Panc1 (cell line): ENCODE measurements around the gene ZNF407. TPM values are rescaled to one million over a fixed set of nuclear protein-coding genes. Genes with fewer than 3 reads are reported as not detected.

ENCODE experiments used
- ATAC-seq: fragments of 200-7000 bp; cut with Tn5 transposase; 2 replicates; pipeline ENCODE4 v1.9.1; 2020; ENCODE audit warnings: mild to moderate bottlenecking, moderate library complexity
- BruUV-seq: library from RNA; stranded (reverse); fragments of 400-500 nt; replicated peaks from 2 replicates; lab custom pipeline; 2021; lab: Mats Ljungman, UMichigan
- CTCF ChIA-PET: fragments of 300-600 bp; sonication (Branson Sonifier 250); formaldehyde crosslinking; loops from one replicate; lab custom pipeline; 2022; ENCODE audit warnings: antibody characterized with exemption; lab: Charles Lee
- POLR2A ChIA-PET: fragments of 300-600 bp; sonication (Branson Sonifier 250); formaldehyde crosslinking; loops from one replicate; lab custom pipeline; 2022; ENCODE audit warnings: antibody characterized with exemption; lab: Charles Lee
- DNase-seq: peaks from one replicate; pipeline ENCODE4 v3.0.0-alpha.2; 2010; ENCODE audit warnings: low read depth, low spot score
- H3K27ac ChIP-seq: 2 replicates; pipeline ENCODE4 v1.5.1; 2011; ENCODE audit warnings: mild to moderate bottlenecking, low read length, inconsistent platforms
- H3K27me3 ChIP-seq: fragments of 200-500 bp; sonication (Bioruptor generic); 2 replicates; pipeline ENCODE4 v1.6.0; 2014; ENCODE audit warnings: low read length, inconsistent platforms; ENCODE audit not compliant: control insufficient read depth, insufficient read depth
- H3K36me3 ChIP-seq: fragments of 200-500 bp; sonication (Bioruptor generic); 2 replicates; pipeline ENCODE4 v1.5.1; 2014; ENCODE audit warnings: inconsistent platforms, mild to moderate bottlenecking, low read length, moderate library complexity; ENCODE audit not compliant: control insufficient read depth, insufficient read depth
- H3K4me1 ChIP-seq: 2 replicates; pipeline ENCODE4 v1.5.1; 2011; ENCODE audit warnings: inconsistent platforms, mild to moderate bottlenecking, low read length, moderate library complexity; ENCODE audit not compliant: control insufficient read depth, insufficient read depth
- H3K4me3 ChIP-seq, 2 experiments: 2 replicates each; pipeline ENCODE4 v1.5.1; 2011 to 2012; ENCODE audit warnings: low read depth in 2 of 2, low read length in 2 of 2, mild to moderate bottlenecking in 2 of 2, inconsistent platforms in 1 of 2, moderate library complexity in 1 of 2
- H3K9me3 ChIP-seq: fragments of 200-500 bp; sonication (Bioruptor generic); 2 replicates; pipeline ENCODE4 v1.5.1; 2014; ENCODE audit warnings: low read depth, mild to moderate bottlenecking, inconsistent platforms, low read length, moderate library complexity; ENCODE audit not compliant: control insufficient read depth, insufficient read depth
- POLR2AphosphoS5 ChIP-seq: IDR thresholded peaks from 2 replicates; pipeline ENCODE4 v1.6.1; 2012; ENCODE audit warnings: mild to moderate bottlenecking, low read depth, low read length, moderate library complexity
- SIN3A ChIP-seq: IDR thresholded peaks from 2 replicates; pipeline ENCODE4 v1.6.1; 2012; ENCODE audit warnings: low read depth, mild to moderate bottlenecking, low read length, moderate library complexity, borderline replicate concordance; ENCODE audit not compliant: insufficient read depth
- TCF7L2 ChIP-seq: IDR thresholded peaks from 2 replicates; pipeline ENCODE4 v1.6.1; 2011; ENCODE audit warnings: mild to moderate bottlenecking, low read depth, low read length, inconsistent platforms
- in situ Hi-C: cut with HindIII; loops from 2 replicates; pipeline ENCODE4 v1.10.0; 2016; ENCODE audit warnings: low sequenced_read_pairs, low pct_unique_long_range_greater_than_20kb
- intact Hi-C: fragments of 100-400 bp; cut with micrococcal nuclease; formaldehyde crosslinking; loops from one replicate; pipeline ENCODE4 v1.10.0; 2022; ENCODE audit not compliant: unreplicated experiment
- total RNA-seq: library from RNA; stranded (reverse); gene quantifications from one replicate; pipeline ENCODE4 v1.2.1, GENCODE V29; 2021; ENCODE audit not compliant: unreplicated experiment
- TF ChIP-seq, protein P1 (sequence below), 2 experiments: IDR thresholded peaks; 2 replicates each; pipeline ENCODE4 v1.6.1; 2011 to 2012; ENCODE audit warnings: low read depth in 2 of 2, control low read depth in 1 of 2, low read length in 1 of 2, mild to moderate bottlenecking in 1 of 2, moderate library complexity in 1 of 2; ENCODE audit not compliant: insufficient read depth in 1 of 2
- TF ChIP-seq, protein P2 (sequence below): fragments of 450-650 bp; IDR thresholded peaks from 2 replicates; pipeline ENCODE4 v1.5.1; 2017; ENCODE audit warnings: mild to moderate bottlenecking

Gene ZNF407
- total RNA-seq, 1 experiment from 2014 or later, result 16.8 TPM

DNA sequence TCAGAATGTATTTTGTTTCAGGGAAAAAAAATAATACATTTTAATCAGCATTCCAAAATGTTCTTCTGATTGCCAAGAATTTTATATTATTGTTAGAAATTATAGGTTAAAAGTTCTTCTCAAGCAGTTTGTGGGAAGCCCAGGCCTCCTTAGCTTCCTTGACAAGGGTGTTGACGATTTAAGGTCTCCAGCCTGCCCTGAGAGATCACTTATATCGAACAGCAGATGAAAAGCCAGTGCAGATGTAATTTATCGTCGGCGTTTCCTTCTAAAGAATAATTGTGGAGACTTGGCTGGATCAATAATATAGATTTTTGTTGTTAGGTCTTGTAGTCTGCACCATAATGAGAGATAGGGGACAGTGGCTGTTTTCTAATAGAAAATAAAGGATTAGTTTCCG is 280.6 kb downstream of the ZNF407 start:
- ChIA-PET POLR2A (no interaction called here), CTCF (no interaction called here)
- no peaks in the 10 kb centered on the region for H3K36me3 ChIP-seq
- H3K4me1 ChIP-seq, result no peaks in the 10 kb centered on the region
- no peak for ATAC-seq
- H3K27ac ChIP-seq, result no peak overlapping the region
- intact Hi-C loops, result no loop called here
- TF ChIP-seq, protein P1, sequence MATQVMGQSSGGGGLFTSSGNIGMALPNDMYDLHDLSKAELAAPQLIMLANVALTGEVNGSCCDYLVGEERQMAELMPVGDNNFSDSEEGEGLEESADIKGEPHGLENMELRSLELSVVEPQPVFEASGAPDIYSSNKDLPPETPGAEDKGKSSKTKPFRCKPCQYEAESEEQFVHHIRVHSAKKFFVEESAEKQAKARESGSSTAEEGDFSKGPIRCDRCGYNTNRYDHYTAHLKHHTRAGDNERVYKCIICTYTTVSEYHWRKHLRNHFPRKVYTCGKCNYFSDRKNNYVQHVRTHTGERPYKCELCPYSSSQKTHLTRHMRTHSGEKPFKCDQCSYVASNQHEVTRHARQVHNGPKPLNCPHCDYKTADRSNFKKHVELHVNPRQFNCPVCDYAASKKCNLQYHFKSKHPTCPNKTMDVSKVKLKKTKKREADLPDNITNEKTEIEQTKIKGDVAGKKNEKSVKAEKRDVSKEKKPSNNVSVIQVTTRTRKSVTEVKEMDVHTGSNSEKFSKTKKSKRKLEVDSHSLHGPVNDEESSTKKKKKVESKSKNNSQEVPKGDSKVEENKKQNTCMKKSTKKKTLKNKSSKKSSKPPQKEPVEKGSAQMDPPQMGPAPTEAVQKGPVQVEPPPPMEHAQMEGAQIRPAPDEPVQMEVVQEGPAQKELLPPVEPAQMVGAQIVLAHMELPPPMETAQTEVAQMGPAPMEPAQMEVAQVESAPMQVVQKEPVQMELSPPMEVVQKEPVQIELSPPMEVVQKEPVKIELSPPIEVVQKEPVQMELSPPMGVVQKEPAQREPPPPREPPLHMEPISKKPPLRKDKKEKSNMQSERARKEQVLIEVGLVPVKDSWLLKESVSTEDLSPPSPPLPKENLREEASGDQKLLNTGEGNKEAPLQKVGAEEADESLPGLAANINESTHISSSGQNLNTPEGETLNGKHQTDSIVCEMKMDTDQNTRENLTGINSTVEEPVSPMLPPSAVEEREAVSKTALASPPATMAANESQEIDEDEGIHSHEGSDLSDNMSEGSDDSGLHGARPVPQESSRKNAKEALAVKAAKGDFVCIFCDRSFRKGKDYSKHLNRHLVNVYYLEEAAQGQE (IDR thresholded peaks at IDR 0.05; ENCODE audit: insufficient read depth in 1 of 2, low read depth in 2 of 2, low read length in 1 of 2), result no peak
- TF ChIP-seq POLR2AphosphoS5, result no peak
- TF ChIP-seq, protein P2, sequence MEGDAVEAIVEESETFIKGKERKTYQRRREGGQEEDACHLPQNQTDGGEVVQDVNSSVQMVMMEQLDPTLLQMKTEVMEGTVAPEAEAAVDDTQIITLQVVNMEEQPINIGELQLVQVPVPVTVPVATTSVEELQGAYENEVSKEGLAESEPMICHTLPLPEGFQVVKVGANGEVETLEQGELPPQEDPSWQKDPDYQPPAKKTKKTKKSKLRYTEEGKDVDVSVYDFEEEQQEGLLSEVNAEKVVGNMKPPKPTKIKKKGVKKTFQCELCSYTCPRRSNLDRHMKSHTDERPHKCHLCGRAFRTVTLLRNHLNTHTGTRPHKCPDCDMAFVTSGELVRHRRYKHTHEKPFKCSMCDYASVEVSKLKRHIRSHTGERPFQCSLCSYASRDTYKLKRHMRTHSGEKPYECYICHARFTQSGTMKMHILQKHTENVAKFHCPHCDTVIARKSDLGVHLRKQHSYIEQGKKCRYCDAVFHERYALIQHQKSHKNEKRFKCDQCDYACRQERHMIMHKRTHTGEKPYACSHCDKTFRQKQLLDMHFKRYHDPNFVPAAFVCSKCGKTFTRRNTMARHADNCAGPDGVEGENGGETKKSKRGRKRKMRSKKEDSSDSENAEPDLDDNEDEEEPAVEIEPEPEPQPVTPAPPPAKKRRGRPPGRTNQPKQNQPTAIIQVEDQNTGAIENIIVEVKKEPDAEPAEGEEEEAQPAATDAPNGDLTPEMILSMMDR, result no peak
- TF ChIP-seq SIN3A, result no peak
- TF ChIP-seq TCF7L2, result no peak
- no TSS peak for BruUV-seq
- DNase-seq, result no peak
- H3K9me3 ChIP-seq, result no peaks in the 10 kb centered on the region
- in situ Hi-C loops, result no loop called here
- no peak overlapping the region for H3K4me3 ChIP-seq
- no peaks in the 10 kb centered on the region for H3K27me3 ChIP-seq

DNA sequence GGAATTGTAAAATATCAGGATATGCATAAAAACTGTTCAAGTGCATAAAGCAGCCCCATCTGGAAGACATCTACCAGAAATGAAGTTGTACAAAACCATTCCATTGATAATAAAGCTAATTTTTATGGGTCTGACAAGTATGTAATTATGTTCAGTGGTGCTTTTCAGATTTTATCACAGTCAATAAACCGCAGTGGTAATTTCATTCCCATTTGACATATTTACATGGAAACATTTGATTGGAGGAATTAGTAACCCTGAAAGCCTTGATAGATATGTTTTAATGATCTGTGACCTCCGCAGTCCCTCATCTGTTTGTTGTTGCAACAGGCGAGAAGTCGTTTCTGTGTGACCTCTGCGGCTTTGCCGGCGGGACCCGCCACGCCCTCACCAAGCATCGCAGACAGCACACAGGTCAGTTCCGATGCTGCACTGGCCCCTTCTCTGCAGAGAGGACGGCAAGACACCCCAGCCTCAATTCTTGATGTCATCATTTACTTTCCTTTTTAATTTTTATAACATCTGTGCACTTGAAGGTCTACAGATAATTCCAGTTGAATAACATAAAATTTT is 283.1 kb downstream of the ZNF407 start:
- in situ Hi-C loops (no loop called here), intact Hi-C loops (no loop called here)
- ATAC-seq (no peak), DNase-seq (no peak)
- Histone ChIP-seq H3K27ac (no peak overlapping the region), H3K36me3 (no peaks in the 10 kb centered on the region), H3K9me3 (no peaks in the 10 kb centered on the region), H3K27me3 (no peaks in the 10 kb centered on the region), H3K4me1 (no peaks in the 10 kb centered on the region), H3K4me3 (no peak overlapping the region)
- ChIA-PET CTCF (no interaction called here), POLR2A (no interaction called here)
- no TSS peak for BruUV-seq
- no peak for TF ChIP-seq SIN3A

DNA sequence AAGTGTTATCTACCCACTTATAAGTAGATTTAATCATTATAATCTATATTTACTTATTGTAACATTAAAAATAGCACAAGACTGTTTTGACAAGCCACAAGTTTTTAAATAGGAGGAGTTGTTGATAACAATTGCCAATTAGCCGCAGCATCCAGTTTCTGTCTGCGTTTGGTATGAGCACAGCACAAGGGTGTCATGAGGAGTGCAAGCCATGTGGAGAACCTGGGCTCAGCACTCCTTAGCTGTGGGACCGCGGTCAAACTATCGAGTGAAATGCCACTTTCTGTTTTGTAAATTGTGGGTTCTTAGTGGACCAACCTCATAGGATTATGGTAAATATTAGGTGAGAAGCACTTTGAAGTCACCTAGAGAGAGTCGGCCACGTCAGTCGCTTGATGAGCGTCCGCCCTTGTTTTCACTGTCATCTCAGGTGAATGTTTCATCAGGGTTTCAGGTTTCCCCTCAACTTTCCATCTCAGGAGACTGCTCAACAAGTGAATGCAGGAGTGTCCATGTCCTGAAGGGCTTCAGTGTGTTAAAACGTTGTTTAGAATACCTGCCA is 294.5 kb downstream of the ZNF407 start:
- in situ Hi-C loops, result no loop called here
- ChIA-PET POLR2A (no interaction called here), CTCF (no interaction called here)
- no peaks in the 10 kb centered on the region for H3K9me3 ChIP-seq
- intact Hi-C loops, result loop anchor here (10.0 kb wide), 1 partner anchor 237 kb away; no protein-coding TSS in a partner anchor
- H3K27me3 ChIP-seq, result no peaks in the 10 kb centered on the region
- no peaks in the 10 kb centered on the region for H3K36me3 ChIP-seq
- DNase-seq (no peak), ATAC-seq (no peak)
- no peak overlapping the region for H3K4me3 ChIP-seq
- TF ChIP-seq POLR2AphosphoS5 (no peak), SIN3A (no peak), TCF7L2 (no peak)
- TF ChIP-seq, protein P2, result no peak
- TF ChIP-seq, protein P1 (IDR thresholded peaks at IDR 0.05; ENCODE audit: insufficient read depth in 1 of 2, low read depth in 2 of 2, low read length in 1 of 2), result no peak
- BruUV-seq, result no TSS peak
- peaks cover 7% of the 10 kb centered on the region for H3K4me1 ChIP-seq
- no peak overlapping the region for H3K27ac ChIP-seq
